ENCODE results near the gene MTOR. TPM values are rescaled to one million over a fixed set of nuclear protein-coding genes. Genes with fewer than 3 reads are reported as not detected.

MTOR gene
- polyA plus RNA-seq, 1 donor = 27.5 TPM

Other genes with a start within 250 kb of the MTOR start
- gene TARDBP, start 249.9 kb downstream of the MTOR start, polyA plus RNA-seq = 200 TPM
- gene MASP2, start 215.3 kb downstream of the MTOR start, polyA plus RNA-seq = 5.8 TPM
- gene SRM, start 202.5 kb downstream of the MTOR start, polyA plus RNA-seq = 38.2 TPM
- 66.6 TPM for gene EXOSC10, start 162.7 kb downstream of the MTOR start, polyA plus RNA-seq
- 0.21 TPM for gene ANGPTL7, start 73.2 kb downstream of the MTOR start, polyA plus RNA-seq
- 13.6 TPM for gene UBIAD1, start 10.6 kb upstream of the MTOR start, polyA plus RNA-seq
- gene DISP3, start 216.6 kb upstream of the MTOR start, polyA plus RNA-seq = 0.76 TPM